ENCODE results near the gene PVRIG.
"Not testable (repeated sequence)": the region's sequence is repeated elsewhere in the genome, so short reads cannot be mapped to it uniquely, and the experiment has no call there.

DNA sequence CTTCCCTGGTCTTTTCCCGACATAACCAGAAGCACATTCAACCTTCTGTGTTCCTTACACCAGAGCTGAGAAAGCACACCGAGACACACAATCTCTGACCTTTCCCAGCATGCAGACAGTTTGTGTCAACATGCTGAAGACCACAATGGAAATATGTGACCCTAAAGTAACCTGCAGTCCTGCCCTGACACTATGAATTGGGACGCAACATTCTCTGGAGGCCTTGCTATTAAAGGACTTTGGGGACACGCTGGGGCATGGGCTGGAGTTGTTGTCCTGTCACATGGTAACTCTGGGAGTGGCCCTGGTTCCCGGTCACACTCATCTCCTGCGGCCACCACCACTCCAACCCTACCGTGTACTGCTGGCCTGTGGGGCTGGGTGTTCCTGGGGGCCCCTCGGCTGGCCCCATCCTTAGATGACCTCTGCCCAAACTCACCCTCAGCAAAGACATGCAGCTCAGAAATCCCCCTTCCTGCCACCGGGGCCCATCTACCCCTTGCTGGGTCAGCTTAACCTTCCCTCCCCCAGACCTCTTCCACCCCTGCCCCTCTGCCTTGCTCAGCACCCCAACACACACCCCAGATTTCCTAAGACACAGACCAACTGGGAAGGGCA, 25.3 kb downstream of the PVRIG start:
- TF ChIP-seq, protein P1, sequence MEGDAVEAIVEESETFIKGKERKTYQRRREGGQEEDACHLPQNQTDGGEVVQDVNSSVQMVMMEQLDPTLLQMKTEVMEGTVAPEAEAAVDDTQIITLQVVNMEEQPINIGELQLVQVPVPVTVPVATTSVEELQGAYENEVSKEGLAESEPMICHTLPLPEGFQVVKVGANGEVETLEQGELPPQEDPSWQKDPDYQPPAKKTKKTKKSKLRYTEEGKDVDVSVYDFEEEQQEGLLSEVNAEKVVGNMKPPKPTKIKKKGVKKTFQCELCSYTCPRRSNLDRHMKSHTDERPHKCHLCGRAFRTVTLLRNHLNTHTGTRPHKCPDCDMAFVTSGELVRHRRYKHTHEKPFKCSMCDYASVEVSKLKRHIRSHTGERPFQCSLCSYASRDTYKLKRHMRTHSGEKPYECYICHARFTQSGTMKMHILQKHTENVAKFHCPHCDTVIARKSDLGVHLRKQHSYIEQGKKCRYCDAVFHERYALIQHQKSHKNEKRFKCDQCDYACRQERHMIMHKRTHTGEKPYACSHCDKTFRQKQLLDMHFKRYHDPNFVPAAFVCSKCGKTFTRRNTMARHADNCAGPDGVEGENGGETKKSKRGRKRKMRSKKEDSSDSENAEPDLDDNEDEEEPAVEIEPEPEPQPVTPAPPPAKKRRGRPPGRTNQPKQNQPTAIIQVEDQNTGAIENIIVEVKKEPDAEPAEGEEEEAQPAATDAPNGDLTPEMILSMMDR (IDR thresholded peaks at IDR 0.05) = not testable (repeated sequence)
- TF ChIP-seq POLR2AphosphoS5 (IDR thresholded peaks at IDR 0.05) = not testable (repeated sequence)

Measured in prostate gland (tissue), 2 donors.